Measurements from ENCODE around the gene ARHGEF5.
"Not testable (repeated sequence)": the region's sequence is repeated elsewhere in the genome, so short reads cannot be mapped to it uniquely, and the experiment has no call there.

Gene ARHGEF5

DNA sequence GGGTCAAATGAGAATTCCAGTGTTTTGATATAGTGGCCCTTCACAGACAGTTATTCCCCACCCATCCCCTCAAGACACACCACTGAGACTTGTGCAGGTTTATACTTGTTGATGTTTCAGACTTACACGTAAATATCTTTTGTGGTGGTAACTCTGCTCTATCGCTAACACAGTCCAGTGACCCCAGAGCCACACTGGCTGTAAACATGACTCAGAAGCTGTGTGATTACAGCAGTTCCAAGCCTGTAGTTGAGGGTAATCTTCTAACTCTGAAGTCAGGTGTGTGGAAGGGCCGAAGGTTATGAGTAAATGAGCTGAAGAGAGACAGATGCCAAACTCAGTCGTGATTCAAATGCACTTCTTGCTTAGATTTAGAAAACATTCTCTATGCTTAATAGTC is 28.9 kb downstream of the ARHGEF5 start:
- DNase-seq (ENCODE audit: low spot score), result no peak

DNA sequence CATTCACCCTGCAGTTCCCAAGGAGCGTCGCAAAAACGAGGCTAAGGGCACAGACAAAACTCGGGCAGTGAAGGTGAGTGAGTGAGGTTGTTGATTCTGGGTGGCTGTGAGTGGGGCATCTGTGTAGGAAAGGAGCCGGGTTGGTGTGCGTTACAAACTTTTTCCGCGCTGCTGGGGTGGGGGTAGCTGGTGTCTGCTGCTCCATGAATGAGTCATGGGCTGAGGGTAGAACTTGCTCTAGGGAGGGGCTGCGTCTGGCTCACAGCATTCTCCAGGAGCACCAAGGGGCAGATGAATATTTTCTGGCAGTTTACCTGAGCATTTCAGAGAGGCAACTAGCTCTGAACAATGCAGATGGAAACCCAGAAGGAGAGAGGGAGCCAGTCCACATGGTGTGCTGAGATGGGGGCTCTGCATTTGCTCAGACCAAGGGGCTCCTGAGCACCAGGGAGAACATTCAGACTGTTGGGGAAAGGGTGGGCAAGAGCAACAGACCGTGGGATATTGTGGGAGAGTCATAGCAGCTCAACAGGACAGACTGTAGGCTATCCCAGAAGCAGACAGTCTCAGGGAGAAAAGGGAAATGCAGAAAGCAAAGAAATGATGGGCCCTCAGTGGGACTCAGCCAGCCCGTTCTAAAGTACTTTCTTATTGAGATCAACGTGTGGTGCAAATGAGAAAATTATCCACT is 29.5 kb downstream of the ARHGEF5 start:
- DNase-seq (ENCODE audit: low spot score), result no peak

DNA sequence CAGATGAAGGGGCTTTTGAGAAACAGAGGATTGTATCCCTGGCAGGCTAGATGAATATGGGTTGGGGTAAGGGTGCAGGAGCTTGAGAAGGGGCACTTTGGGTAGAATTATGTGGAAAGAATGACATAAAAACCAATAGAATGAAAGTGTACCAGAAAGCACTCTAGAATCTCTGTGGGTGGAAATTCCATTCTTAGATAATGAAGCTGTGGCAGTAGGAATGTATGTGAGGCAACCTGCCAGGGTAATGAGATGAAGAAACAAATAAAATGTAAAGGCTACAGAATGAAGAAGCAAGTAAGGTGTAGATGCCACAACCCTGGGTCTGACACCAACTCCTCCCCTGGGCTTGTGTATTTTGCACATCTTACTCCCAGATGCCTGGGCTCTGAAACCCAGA is 31.5 kb downstream of the ARHGEF5 start:
- no peak for DNase-seq (ENCODE audit: low spot score)

DNA sequence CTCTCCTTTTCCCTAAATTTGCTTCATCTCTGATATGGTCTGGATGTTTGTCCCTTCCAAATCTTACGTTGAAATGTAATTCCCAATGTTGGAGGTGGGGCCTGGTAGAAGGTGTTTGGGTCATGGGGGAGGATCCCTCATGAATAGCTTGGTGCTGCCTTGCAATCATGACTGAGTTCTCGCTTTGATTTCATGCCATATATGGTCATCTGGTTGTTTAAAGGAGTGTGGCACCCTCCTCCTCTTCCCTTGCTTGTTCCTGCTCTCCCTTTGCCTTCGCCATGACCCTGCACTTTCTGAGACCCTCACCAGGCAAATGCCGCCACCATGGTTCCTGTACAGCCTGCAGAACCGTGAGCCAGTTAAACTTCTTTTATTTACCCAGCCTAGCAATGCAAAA is 33.7 kb downstream of the ARHGEF5 start:
- no peak for DNase-seq (ENCODE audit: low spot score)

DNA sequence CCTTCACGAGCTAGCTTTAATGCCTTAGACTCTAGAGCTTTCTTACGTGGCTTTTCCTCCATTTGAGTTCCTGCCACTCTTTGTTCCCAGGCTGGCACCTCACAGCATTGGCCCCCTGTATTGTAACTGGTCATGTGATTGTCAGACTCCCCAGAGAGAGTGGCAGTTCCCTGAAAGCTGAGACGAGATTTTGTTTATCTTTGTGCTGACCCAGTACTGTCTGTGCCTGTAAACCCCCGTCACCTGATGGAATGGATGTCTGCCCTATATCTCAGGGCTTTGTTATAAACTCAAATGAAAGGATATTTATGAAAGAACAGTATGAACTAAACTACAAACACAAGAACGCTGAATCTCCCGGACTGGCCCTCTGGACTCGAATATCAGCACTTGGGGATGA is 35.3 kb downstream of the ARHGEF5 start:
- DNase-seq (ENCODE audit: low spot score), result peak; percentile 17

DNA sequence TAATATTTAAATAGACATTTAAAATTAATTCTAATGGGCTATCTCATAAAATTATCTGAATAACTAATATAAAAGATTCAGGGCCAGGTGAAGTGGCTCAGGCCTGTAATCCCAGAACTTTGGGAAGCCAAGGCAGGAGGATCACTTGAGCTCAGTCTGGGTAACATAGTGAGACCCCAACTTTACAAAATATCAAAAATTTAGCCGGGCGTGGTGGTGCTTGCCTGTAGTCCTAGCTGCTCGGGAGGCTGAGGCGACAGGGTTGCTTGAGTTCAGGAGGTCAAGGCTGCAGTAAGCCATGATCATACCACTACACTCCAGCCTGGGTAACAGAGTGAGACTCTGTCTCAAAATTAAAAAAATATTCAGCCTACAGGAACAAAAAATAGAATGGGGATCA is 35.8 kb downstream of the ARHGEF5 start:
- DNase-seq (ENCODE audit: low spot score), result no peak

DNA sequence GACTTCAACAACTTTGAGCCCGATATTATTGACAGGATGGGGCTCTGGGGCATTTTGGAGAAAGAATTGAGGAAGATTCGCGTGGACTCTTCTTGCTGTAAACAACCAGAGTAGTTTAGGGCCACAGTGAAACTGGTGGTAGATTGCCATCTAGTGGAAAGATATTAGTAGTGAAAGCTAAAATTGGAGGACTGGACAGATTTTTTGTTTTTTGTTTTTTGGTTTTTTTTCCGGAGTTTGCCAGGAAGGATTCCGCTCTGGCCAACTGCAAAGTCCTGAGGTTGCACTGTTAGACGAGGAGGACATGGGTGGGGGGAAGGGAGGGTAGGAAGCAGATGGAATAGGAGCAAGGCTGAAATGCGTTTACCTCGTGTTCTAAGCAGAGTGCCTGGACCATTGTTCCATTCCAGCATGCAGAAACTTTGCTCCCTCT is 36.6 kb downstream of the ARHGEF5 start:
- peak; percentile 78 for DNase-seq (ENCODE audit: low spot score)

DNA sequence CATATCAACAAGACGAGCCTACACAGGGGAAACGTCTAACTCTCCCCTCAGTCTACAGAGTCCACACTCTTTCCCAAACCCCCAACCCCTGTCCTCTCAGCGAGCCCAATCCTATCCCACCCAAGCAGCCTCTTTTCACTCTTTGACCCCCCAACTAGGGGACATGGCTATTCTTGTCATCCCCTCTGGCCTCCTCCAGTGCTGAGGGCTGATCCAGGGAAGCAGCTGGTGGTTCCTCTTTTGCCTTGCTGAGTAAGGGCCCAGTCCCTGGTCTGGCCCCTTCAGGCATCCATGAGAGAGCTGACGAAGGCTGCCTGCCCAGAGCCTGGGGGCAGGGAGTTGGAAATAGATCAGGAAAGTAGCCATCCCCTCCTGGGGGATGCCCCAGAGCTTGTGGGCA is 41.9 kb downstream of the ARHGEF5 start:
- no peak for DNase-seq (ENCODE audit: low spot score)

DNA sequence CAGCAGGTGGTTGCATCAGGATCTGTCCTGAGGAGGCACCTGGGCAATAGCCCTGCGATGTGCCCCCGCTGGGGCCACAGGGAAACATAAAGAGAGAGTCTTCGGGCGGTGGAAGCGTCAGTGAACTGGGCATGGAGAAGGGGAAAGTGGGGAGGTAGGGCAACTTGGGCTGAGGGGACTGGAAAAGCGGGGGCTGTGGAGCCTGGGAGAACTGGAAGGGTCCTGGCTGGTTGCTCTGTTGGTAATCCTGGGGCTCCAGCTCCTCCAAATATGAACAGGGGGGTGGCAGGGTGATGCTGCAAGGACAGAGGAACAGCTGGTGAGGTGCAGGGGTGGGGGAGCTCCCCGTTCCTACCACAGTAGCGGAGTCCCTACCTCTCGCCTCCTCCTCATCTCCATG is 43.1 kb downstream of the ARHGEF5 start:
- DNase-seq (ENCODE audit: low spot score), result no peak

DNA sequence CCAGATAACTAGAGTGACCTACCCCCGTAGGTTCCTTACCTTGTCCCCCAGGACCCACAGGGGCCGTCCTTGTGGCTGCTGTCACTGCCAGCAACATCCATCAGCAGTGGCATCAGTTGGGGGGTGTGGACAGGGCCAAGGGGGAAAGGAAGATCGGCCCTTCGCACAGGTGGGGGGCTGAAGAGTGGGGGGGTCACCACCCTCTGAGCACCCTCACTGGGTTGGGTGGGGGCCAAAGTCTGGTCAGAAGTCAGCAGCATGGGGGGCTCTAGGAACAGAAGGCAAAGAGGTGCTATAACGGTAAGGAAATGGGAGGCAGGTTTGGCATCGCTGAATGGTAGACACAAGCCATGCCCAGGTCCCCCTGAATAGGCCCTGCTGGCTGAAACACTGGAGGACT is 43.7 kb downstream of the ARHGEF5 start:
- no peak for DNase-seq (ENCODE audit: low spot score)

DNA sequence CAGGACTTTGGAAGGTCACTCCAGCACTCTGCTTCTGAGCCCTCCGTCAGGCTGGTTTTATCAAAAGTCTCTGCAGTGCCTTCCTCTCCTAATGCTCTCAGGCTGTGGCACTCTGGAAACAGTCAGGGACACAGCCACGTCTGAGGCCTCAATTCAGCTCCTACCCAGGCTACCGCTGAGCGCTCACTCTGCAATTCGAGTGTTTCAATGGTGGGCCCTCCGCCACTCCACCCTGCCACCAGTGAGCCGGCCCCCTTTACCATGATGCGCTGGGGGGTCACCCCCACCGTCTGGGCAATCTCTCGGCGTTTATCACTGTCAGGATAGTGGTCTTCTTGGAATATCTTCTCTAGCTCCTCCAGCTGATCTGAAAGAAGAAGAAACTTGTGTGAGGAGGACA is 44.7 kb downstream of the ARHGEF5 start:
- DNase-seq (ENCODE audit: low spot score), result no peak

DNA sequence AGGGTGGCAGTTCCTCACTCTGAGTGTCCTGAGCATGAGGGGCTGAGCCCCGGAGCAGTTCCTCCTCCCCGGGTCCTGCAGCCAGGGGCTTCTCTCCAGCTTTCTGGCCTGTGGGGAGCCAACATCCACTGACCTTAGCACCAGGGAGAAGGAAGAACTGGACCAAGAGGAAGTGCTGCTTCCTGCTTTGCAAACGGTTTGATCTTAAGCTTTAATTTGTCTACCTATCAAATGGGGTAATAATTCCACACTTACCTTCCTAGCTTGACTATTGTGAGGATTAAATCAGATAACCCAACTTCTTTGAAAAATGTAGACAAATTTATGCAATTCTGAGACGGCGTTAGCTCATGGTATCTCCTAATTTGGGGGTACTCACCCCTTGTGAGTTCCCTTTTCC is 46.3 kb downstream of the ARHGEF5 start:
- DNase-seq (ENCODE audit: low spot score), result no peak

DNA sequence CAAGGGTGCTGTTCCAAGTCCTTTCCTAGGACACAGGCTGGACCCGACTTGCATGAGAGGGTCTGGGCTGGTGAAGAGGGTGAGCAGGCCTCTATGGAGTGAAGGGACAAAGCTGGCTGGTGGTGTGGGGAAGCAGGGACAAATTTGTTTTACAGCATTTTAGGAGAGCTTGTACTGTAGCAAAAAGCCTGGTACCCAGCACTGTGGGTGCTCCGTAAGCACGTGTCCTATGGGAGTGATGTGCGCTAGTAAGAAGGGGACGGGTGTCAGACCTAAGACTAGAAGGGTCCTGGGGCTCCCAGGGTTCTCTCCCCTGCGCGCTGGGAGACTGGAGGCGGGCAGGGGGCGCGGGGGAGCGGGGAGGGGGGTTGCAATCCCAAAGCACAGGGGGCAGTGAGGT is 47.9 kb downstream of the ARHGEF5 start:
- DNase-seq (ENCODE audit: low spot score), result no peak

DNA sequence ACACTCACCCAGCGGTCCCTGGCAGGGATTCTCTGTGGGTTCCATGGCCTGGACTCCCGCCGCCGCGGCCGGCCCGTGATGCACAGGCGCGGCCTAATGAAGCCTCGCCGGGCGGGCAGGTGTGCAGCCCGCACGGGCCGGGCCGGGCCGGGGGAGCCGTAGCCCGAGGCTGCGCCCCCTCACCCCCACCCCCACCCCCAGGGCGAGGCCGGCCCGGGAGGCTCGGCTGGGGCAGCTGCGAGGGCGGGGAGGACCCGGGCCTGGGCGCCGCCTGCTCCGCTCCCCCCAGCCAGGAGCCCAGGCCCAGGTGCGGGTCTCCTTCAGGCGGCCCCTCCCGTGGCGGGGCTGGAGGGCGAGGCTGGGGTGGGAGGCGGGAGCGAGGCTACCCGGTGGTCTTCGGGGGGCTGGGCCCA is 48.5 kb downstream of the ARHGEF5 start, which contains the start of gene NOBOX:
TSS of gene NOBOX (minus strand) at position 45 of the 413 bp plus-strand sequence.
- DNase-seq (ENCODE audit: low spot score), result no peak

DNA sequence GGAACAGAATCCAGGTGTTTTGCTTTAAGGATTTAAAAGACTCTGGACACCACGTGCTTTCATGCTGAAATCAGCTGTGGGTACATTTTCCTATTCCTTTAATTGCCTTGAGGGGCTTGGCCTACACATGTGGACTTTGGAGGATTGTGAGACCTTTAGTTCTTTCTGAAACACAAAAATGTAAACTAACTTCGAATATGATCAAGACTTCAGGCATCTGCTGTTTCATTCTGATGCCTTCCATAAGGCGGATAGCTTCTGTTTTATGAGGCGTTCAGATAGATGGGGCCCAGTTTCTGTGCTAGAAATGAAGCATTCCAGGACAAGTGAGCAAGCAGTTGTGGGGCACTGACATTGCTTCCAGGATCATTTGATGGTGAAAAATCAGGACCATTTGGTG is 49.7 kb downstream of the ARHGEF5 start:
- no peak for DNase-seq (ENCODE audit: low spot score)

DNA sequence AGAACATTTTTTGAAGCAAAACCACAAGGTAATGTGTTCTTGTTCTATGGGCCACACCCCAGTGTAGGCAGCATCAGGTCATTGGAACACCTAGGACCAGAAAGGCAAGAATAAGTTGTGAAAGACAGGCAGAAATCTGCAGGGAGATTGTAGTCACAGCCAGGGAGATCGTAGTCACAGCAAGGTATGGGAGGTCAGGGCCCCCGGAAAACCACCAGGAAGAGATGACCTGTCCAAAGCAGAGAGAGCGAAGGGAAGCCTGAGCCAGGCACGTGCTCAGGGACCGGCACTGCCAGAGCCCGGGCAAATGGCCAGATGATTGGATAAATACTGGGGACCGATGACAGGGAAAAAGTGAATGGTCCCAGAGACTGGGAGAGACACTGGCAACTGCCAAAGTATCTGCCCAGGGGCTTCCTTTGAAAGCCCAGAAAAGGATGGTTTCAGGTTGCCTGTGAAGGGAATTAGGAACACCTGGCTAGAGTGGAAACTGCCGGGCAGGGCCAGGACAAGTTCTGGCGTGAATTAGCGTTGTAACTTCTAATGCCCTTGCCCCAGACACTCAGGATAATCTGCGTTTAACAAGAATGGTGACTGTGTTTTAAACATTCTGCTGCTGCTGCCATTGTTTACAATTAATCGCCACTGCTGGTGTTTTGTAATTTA is 52.2 kb downstream of the ARHGEF5 start:
- no peak for DNase-seq (ENCODE audit: low spot score)

DNA sequence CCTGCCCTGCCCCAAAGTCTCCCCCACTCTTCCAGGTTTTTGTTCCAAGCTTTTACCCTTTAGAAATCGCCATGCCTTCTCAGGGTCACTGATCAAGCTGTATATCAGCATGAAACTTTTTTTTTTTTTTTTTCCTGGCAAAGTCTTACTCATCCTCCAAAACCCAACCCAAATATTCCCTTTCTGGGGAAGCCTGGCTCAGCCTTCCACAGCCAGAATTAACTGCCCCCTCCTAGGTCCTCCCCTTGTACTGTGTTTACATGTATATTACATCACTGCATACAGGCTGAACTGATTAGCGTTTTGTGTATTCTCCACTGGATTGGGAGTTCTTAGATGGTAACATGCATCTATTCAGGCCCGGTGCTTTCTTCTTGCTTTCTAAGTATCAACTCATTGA is 52.9 kb downstream of the ARHGEF5 start:
- DNase-seq (ENCODE audit: low spot score), result no peak

DNA sequence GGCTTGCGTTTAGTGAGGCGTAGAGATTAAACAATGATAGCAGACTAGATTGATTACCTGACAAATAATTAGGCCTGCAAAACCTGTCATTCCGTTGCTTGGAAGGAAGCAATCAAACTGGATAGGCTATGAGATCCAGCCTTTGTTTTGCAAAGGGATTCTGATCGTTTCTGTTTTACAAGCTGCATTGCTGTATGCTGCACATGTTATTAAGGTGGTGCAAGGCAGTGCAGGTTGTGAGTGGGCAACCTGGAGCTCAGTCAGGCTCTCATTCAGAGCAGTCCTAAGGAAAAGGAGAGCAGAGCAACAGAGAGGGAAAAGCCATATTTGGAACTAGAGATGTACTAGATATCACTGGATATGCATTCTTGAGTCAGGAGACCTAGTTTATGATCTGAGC is 55.2 kb downstream of the ARHGEF5 start:
- DNase-seq (ENCODE audit: low spot score), result no peak

DNA sequence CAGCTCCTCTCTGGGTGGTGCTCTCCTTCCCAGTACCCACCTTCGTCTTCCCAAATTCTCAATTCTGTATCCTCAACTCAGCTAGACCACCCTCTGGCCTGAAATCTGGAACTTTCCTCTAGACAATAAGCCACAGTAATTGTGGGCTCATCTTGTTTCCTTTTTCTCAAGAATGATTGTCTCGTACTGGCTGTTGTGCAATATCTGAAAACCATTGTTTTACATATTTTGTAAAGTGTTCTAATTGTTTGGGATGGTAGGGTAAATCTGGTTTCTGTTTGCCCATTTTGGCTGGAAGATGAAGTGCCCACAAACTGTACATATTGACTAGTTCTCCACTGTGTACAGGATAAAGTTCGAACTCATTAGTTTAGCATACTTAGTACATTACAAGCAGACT is 59.6 kb downstream of the ARHGEF5 start:
- DNase-seq (ENCODE audit: low spot score), result no peak

DNA sequence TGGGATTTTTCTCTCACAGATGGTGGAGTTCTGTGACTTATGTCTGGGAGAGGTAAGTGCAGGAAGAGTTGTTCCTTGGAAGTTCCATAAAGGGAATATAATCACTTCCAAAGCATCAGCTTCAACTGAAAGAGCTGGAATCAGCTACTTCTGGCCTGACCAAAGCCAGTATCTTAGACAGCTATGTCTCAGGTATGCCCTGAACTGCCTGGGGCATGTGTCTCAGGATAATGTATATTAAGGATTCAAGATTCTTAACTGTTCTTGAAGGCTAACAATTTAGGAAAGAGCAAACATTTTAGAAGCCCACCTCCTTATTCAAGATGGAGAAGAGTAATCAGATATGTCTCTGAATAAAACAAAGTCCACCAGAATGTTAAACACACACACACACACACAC is 60.7 kb downstream of the ARHGEF5 start:
- DNase-seq (ENCODE audit: low spot score), result no peak

DNA sequence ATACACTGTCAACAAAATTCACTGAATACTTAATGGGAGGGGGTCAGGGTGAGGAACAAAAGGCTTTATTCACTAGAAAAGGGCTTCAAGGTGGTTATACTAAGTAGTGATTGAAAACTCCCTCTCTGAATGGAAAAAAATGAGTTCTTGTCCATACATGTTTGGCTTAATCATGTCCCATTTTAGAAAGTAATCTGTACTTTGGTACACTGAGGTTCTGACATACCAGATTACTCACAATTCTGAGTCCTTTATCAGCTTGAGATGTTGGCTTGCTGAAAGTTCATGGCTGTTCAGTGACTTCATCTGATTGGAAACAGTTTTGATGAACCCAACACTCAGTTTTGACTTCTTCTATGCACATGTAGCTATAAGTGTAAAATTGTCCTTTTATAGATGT is 61.1 kb downstream of the ARHGEF5 start:
- no peak for DNase-seq (ENCODE audit: low spot score)

DNA sequence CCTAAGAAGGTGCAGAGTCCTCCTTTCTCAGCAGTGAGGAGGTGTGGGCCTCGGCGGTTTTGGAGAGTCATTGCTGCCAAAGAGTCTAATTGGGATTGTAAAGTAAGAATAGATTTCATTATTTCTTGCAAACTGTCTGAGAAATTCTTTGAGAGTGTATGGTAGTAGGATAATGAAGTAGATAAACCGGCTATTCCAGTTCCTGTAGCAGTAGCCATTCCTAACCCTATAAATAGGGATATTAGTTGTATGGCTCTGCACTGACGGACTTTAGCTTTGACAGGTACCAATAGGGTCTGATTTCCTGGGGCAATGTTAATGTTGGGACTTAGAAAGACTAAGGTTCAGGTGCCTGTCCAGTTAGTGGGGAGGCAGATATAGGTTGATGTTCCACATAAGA is 63.7 kb downstream of the ARHGEF5 start:
- DNase-seq (ENCODE audit: low spot score), result not testable (repeated sequence)

DNA sequence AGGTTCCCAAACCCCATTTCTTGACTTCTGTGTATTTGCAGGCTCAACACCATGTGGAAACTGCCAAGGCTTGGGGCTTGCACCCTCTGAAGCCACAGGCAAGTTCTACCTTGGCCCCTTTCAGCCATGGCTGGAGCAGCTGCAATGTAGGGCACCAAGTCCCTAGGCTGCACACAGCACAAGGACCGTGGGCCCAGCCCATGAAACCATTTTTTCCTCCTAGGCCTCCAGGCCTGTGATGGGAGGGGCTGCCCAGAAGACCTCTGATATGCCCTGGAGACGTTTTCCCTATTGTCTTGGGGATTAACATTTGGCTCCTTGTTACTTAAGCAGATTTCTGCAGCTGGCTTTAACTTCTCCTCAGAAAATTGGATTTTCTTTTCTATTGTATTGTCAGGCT is 72.3 kb downstream of the ARHGEF5 start:
- DNase-seq (ENCODE audit: low spot score), result not testable (repeated sequence)

DNA sequence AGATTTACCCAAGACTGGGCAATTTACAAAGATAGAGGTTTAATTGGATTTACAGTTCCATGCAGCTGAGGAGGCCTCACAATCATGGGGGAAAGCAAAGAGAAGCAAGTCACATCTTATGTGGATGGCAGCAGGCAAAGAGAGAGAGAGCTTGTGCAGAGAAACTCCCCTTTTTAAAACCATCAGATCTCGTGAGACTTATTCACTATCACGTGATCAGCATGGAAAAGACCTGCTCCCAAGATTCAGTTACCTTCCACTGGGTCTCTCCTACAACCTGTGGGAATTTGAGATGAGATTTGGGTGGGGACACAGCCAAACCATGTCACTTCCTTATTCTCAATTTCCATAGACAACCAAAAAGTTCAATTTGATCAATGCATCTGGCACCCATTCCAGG is 73.2 kb downstream of the ARHGEF5 start:
- DNase-seq (ENCODE audit: low spot score), result no peak
